ENCODE results near the gene DCBLD2. TPM values are rescaled to one million over a fixed set of nuclear protein-coding genes. Genes with fewer than 3 reads are reported as not detected.

Gene DCBLD2
- total RNA-seq (2014; rRNA removed; shearing (Covaris generic)), result 380 and 529 TPM in 2 replicates

GRCh38 chr3:98901392-98902350 lies at the start of gene DCBLD2:
Gene DCBLD2 (minus strand): TSS chr3:98901695. CDS start chr3:98901326, 369 bp downstream.
- DNase-seq (ENCODE audit: low read depth), result peak; percentile 100

- DNase-seq (ENCODE audit: low read depth), result no peak
Measured at GRCh38 chr3:98945666-98946065, 44.2 kb upstream of the DCBLD2 start.

- no peak for DNase-seq (ENCODE audit: low read depth)
Measured at GRCh38 chr3:98945101-98945524, 43.6 kb upstream of the DCBLD2 start.

GRCh38 chr3:98930413-98930812 lies 28.9 kb upstream of the DCBLD2 start:
- no peak for DNase-seq (ENCODE audit: low read depth)

GRCh38 chr3:98921957-98922356 lies 20.5 kb upstream of the DCBLD2 start:
- DNase-seq (ENCODE audit: low read depth), result peak; percentile 57

GRCh38 chr3:98920166-98920565 lies 18.7 kb upstream of the DCBLD2 start:
- DNase-seq (ENCODE audit: low read depth), result no peak

- DNase-seq (ENCODE audit: low read depth), result no peak
Measured at GRCh38 chr3:98918586-98918985, 17.1 kb upstream of the DCBLD2 start.

- no peak for DNase-seq (ENCODE audit: low read depth)
Measured at GRCh38 chr3:98917608-98918007, 16.1 kb upstream of the DCBLD2 start.

- no peak for DNase-seq (ENCODE audit: low read depth)
Measured at GRCh38 chr3:98914210-98915080, 12.9 kb upstream of the DCBLD2 start.

GRCh38 chr3:98912448-98912847 lies 11.0 kb upstream of the DCBLD2 start:
- DNase-seq (ENCODE audit: low read depth), result no peak

- peak; percentile 96 for DNase-seq (ENCODE audit: low read depth)
Measured at GRCh38 chr3:98906230-98906629, 4.7 kb upstream of the DCBLD2 start.

- DNase-seq (ENCODE audit: low read depth), result peak; percentile 66
Measured at GRCh38 chr3:98903705-98904481, 2.4 kb upstream of the DCBLD2 start.

- peak; percentile 95 for DNase-seq (ENCODE audit: low read depth)
Measured at GRCh38 chr3:98903099-98903498, 1.6 kb upstream of the DCBLD2 start.

GRCh38 chr3:98902351-98902740 lies 851 bp upstream of the DCBLD2 start:
- no peak for DNase-seq (ENCODE audit: low read depth)

GRCh38 chr3:98901119-98901391 lies 440 bp downstream of the DCBLD2 start:
- peak; percentile 70 for DNase-seq (ENCODE audit: low read depth)

- DNase-seq (ENCODE audit: low read depth), result no peak
Measured at GRCh38 chr3:98900265-98901118, 1.0 kb downstream of the DCBLD2 start.

GRCh38 chr3:98897701-98898100 lies 3.8 kb downstream of the DCBLD2 start:
- DNase-seq (ENCODE audit: low read depth), result no peak

GRCh38 chr3:98894791-98895576 lies 6.5 kb downstream of the DCBLD2 start:
- no peak for DNase-seq (ENCODE audit: low read depth)

GRCh38 chr3:98893740-98894139 lies 7.8 kb downstream of the DCBLD2 start:
- peak; percentile 89 for DNase-seq (ENCODE audit: low read depth)

GRCh38 chr3:98892263-98892662 lies 9.2 kb downstream of the DCBLD2 start:
- DNase-seq (ENCODE audit: low read depth), result peak; percentile 92

All from M059J (cell line).